Measurements from ENCODE around the gene CAMK1. TPM values are rescaled to one million over a fixed set of nuclear protein-coding genes. Genes with fewer than 3 reads are reported as not detected.

CAMK1 gene
- total RNA-seq, 1 experiment from 2014 or later, result 19.7 TPM

DNA sequence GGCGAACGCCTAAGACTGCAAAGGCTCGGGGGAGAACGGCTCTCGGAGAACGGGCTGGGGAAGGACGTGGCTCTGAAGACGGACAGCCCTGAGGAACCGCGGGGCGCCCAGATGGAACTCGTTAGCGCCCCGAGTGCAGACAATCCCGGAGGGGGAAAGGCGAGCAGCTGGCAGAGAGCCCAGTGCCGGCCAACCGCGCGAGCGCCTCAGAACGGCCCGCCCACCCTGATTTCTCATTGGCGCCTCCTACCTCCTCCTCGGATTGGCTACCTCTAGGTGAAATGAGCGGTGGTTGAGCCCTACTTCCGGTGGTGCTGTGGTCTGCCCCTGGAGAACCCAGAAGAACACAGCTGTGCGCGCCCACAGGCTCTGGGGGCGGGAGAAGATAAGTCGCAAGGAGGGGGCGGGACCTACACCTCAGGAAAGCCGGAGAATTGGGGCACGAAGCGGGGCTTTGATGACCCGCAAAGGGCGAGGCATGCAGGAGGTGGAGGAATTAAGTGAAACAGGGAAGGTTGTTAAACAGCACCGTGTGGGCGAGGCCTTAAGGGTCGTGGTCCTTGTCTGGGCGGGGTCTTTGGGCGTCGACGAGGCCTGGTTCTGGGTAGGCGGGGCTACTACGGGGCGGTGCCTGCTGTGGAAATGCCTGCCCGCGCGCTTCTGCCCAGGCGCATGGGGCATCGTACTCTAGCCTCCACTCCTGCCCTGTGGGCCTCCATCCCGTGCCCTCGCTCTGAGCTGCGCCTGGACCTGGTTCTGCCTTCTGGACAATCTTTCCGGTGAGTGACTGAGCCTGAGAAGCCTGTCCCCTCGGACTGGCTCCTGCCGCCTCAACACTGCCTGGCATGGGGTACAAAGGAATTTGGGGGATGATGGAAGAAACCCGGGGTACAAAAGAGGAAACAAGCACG lies 19.8 kb downstream of the CAMK1 start, which contains the start of gene OGG1:
Gene OGG1 (plus strand): TSS at position 308 of the 911 bp plus-strand sequence. CDS start 335 bp downstream, at position 643.
- Histone ChIP-seq H3K9me2 (ENCODE audit: insufficient read depth) (no peaks in the 10 kb centered on the region), H3K79me2 (ENCODE audit: insufficient read depth, low read length) (peaks cover 8% of the 10 kb centered on the region), H3K9me3 (ENCODE audit: control insufficient read depth in 1 of 2, insufficient read depth in 1 of 2, low read depth in 1 of 2, low read length in 2 of 2) (no peaks in the 10 kb centered on the region), H3K9ac (ENCODE audit: low read length) (peak within 1 kb of the TSS; percentile 78), H3K27me3 (ENCODE audit: insufficient read depth, low read length) (no peaks in the 10 kb centered on the region), H3K27ac (ENCODE audit: low read depth, low read length) (peak within 1 kb of the TSS; percentile 74), H3K4me3 (replicated peaks in 1 of 2; ENCODE audit: low read depth in 1 of 2, low read length in 2 of 2) (peak within 1 kb of the TSS; percentile 73 to 82), H3K36me3 (ENCODE audit: control insufficient read depth in 1 of 2, insufficient read depth in 2 of 2, low read length in 2 of 2) (peaks cover 28 to 40% of the 10 kb centered on the region in 2 experiments), H3K4me1 (ENCODE audit: control insufficient read depth in 1 of 2, insufficient read depth in 2 of 2, low read length in 2 of 2) (peaks cover 8 to 18% of the 10 kb centered on the region in 2 experiments), H4K20me1 (ENCODE audit: insufficient read depth) (no peaks in the 10 kb centered on the region), H3K4me2 (ENCODE audit: low read length) (peak within 1 kb of the TSS; percentile 99), H2AFZ (ENCODE audit: low read depth, low read length, poor library complexity, severe bottlenecking) (peak within 1 kb of the TSS; percentile 2)
- intact Hi-C loops (cut with micrococcal nuclease), result loop anchor here (1.0 kb wide), 1 partner anchor 19 kb away; the partner anchor contains the start of gene BRPF1
- CTCF ChIA-PET, result interaction anchor here (0.6 to 1.4 kb wide), 2 partner anchors 34 to 425 kb away, joined by 3 read pairs; no protein-coding TSS in a partner anchor
- BruUV-seq (replicated peaks), result no TSS peak
- RAD21 ChIA-PET (ENCODE audit: low non-redundant PET in 1 of 2, low total read pairs in 2 of 2, uncharacterized antibody in 2 of 2, unreplicated experiment in 2 of 2), result interaction anchor here in 1 of 2 experiments (1.2 kb wide), 1 partner anchor 34 kb away, joined by 3 read pairs; no protein-coding TSS in a partner anchor
- peak; percentile 95 for ATAC-seq
- DNase-seq (ENCODE audit: low read depth, low spot score), result peak; percentile 96
- POLR2A ChIA-PET, result interaction anchor here (0.7 to 1.4 kb wide), 2 partner anchors 18 to 653 kb away, joined by 3 to 9 read pairs; partner anchors contain the start of gene BRPF1
- TF ChIP-seq CEBPB (IDR thresholded peaks at IDR 0.05; ENCODE audit: low read depth), result no peak
- no peak for TF ChIP-seq FOSL1 (IDR thresholded peaks at IDR 0.05; ENCODE audit: low read depth)
- no peak for TF ChIP-seq EZH2phosphoT487 (IDR thresholded peaks at IDR 0.05; ENCODE audit: borderline replicate concordance)
- TF ChIP-seq ZFX (IDR thresholded peaks at IDR 0.05), result no peak; the same call in 1 of the 2 replicates
- TF ChIP-seq EGR1 (IDR thresholded peaks at IDR 0.05; ENCODE audit: low read depth), result peak; percentile 93
- no peak for TF ChIP-seq YY1 (IDR thresholded peaks at IDR 0.05; ENCODE audit: extremely low read depth, insufficient replicate concordance, low read depth, low read length)
- TF ChIP-seq SP1 (IDR thresholded peaks at IDR 0.05; ENCODE audit: low read depth), result peak; percentile 75
- TF ChIP-seq ELF1 (IDR thresholded peaks at IDR 0.05; ENCODE audit: borderline replicate concordance, low read depth), result no peak; the same call in 1 of the 2 replicates
- TF ChIP-seq, protein P1, sequence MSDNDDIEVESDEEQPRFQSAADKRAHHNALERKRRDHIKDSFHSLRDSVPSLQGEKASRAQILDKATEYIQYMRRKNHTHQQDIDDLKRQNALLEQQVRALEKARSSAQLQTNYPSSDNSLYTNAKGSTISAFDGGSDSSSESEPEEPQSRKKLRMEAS (IDR thresholded peaks at IDR 0.05), result peak; percentile 56; the same call in 1 of the 2 replicates
- peak; percentile 91 for TF ChIP-seq POLR2AphosphoS5 (IDR thresholded peaks at IDR 0.05; ENCODE audit: low read depth, low read length)
- TF ChIP-seq JUND (IDR thresholded peaks at IDR 0.05), result no peak
- peak; percentile 67 for TF ChIP-seq TCF7L2 (IDR thresholded peaks at IDR 0.05; ENCODE audit: borderline replicate concordance, extremely low read depth, insufficient read depth, insufficient read length)
- no peak for TF ChIP-seq RAD21 (IDR thresholded peaks at IDR 0.05; ENCODE audit: low read depth)
- TF ChIP-seq, protein P2, sequence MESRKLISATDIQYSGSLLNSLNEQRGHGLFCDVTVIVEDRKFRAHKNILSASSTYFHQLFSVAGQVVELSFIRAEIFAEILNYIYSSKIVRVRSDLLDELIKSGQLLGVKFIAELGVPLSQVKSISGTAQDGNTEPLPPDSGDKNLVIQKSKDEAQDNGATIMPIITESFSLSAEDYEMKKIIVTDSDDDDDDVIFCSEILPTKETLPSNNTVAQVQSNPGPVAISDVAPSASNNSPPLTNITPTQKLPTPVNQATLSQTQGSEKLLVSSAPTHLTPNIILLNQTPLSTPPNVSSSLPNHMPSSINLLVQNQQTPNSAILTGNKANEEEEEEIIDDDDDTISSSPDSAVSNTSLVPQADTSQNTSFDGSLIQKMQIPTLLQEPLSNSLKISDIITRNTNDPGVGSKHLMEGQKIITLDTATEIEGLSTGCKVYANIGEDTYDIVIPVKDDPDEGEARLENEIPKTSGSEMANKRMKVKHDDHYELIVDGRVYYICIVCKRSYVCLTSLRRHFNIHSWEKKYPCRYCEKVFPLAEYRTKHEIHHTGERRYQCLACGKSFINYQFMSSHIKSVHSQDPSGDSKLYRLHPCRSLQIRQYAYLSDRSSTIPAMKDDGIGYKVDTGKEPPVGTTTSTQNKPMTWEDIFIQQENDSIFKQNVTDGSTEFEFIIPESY (IDR thresholded peaks at IDR 0.05; ENCODE audit: extremely low read depth, insufficient replicate concordance, low read length), result peak; percentile 9
- no peak for TF ChIP-seq CBX3 (IDR thresholded peaks at IDR 0.05; ENCODE audit: low read depth)
- TF ChIP-seq POLR2A (IDR thresholded peaks at IDR 0.05; ENCODE audit: borderline replicate concordance, extremely low read depth, insufficient read depth, insufficient read length), result peak; percentile 45
- TF ChIP-seq SIN3A (IDR thresholded peaks at IDR 0.05; ENCODE audit: low read depth), result peak; percentile 77
- TF ChIP-seq ZNF274 (IDR thresholded peaks at IDR 0.05; ENCODE audit: low read depth, low read length), result no peak
- TF ChIP-seq, protein P3, sequence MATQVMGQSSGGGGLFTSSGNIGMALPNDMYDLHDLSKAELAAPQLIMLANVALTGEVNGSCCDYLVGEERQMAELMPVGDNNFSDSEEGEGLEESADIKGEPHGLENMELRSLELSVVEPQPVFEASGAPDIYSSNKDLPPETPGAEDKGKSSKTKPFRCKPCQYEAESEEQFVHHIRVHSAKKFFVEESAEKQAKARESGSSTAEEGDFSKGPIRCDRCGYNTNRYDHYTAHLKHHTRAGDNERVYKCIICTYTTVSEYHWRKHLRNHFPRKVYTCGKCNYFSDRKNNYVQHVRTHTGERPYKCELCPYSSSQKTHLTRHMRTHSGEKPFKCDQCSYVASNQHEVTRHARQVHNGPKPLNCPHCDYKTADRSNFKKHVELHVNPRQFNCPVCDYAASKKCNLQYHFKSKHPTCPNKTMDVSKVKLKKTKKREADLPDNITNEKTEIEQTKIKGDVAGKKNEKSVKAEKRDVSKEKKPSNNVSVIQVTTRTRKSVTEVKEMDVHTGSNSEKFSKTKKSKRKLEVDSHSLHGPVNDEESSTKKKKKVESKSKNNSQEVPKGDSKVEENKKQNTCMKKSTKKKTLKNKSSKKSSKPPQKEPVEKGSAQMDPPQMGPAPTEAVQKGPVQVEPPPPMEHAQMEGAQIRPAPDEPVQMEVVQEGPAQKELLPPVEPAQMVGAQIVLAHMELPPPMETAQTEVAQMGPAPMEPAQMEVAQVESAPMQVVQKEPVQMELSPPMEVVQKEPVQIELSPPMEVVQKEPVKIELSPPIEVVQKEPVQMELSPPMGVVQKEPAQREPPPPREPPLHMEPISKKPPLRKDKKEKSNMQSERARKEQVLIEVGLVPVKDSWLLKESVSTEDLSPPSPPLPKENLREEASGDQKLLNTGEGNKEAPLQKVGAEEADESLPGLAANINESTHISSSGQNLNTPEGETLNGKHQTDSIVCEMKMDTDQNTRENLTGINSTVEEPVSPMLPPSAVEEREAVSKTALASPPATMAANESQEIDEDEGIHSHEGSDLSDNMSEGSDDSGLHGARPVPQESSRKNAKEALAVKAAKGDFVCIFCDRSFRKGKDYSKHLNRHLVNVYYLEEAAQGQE (IDR thresholded peaks at IDR 0.05; ENCODE audit: low read depth), result no peak
- TF ChIP-seq, protein P4, sequence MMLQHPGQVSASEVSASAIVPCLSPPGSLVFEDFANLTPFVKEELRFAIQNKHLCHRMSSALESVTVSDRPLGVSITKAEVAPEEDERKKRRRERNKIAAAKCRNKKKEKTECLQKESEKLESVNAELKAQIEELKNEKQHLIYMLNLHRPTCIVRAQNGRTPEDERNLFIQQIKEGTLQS (IDR thresholded peaks at IDR 0.05), result no peak
